Lower lobe of right lung (tissue), 2 donors: ENCODE measurements around the gene IFIT3. TPM values are rescaled to one million over a fixed set of nuclear protein-coding genes. Genes with fewer than 3 reads are reported as not detected.

ENCODE experiments used
- ATAC-seq, 2 donors: fragments of 200-7000 bp; cut with Tn5 transposase; one replicate each; pipeline ENCODE4 v1.9.1; 2020 to 2022; ENCODE audit warnings: mild to moderate bottlenecking in 2 of 2, moderate library complexity in 2 of 2
- DNase-seq: peaks from one replicate; pipeline ENCODE4 v3.0.0-alpha.2; 2020
- H3K27ac ChIP-seq: fragments of 200-600 bp; one replicate; pipeline ENCODE4 v1.8.0; 2022
- H3K27me3 ChIP-seq: fragments of 200-600 bp; one replicate; pipeline ENCODE4 v1.8.0; 2022; ENCODE audit warnings: low read depth
- H3K36me3 ChIP-seq: fragments of 200-600 bp; one replicate; pipeline ENCODE4 v1.8.0; 2022; ENCODE audit warnings: mild to moderate bottlenecking
- H3K4me1 ChIP-seq: fragments of 200-600 bp; one replicate; pipeline ENCODE4 v1.8.0; 2022
- H3K4me3 ChIP-seq: fragments of 200-600 bp; one replicate; pipeline ENCODE4 v1.8.0; 2022; ENCODE audit warnings: mild to moderate bottlenecking
- H3K9me3 ChIP-seq: fragments of 200-600 bp; one replicate; pipeline ENCODE4 v1.8.0; 2022
- CTCF ChIP-seq: fragments of 200-600 bp; IDR thresholded peaks from one replicate; pipeline ENCODE4 v1.8.0; 2022; ENCODE audit warnings: antibody characterized with exemption, mild to moderate bottlenecking
- intact Hi-C: fragments of 100-400 bp; cut with DNase I; formaldehyde crosslinking; loops from one replicate; pipeline ENCODE4 v1.11.0; 2022
- total RNA-seq: library from RNA; stranded (reverse); fragmentation: NEBNext Ultra II Directional; extraction: Animal tissue kit (Norgen Biotek cat#: 25700); gene quantifications from one replicate; pipeline ENCODE4 v1.2.1, GENCODE V29; 2021
- donor health status: DM: no; HTN: yes; CAD: no; lungs with severe emphysema.

Gene IFIT3
- total RNA-seq, 1 donor from 2014 or later = 117 TPM

GRCh38 chr10:89357975-89358374 lies 30.2 kb downstream of the IFIT3 start:
- H3K27ac ChIP-seq = no peak overlapping the region
- H3K4me1 ChIP-seq = no peaks in the 10 kb centered on the region
- intact Hi-C loops = no loop called here
- no peaks in the 10 kb centered on the region for H3K36me3 ChIP-seq
- H3K4me3 ChIP-seq = no peak overlapping the region
- no peaks in the 10 kb centered on the region for H3K9me3 ChIP-seq
- no peaks in the 10 kb centered on the region for H3K27me3 ChIP-seq
- ATAC-seq (no peak), DNase-seq (no peak)
- TF ChIP-seq CTCF = no peak

- ATAC-seq (no peak), DNase-seq (no peak)
- no peak for TF ChIP-seq CTCF
- Histone ChIP-seq H3K4me1 (no peaks in the 10 kb centered on the region), H3K27ac (no peak overlapping the region), H3K9me3 (no peaks in the 10 kb centered on the region), H3K4me3 (no peak overlapping the region), H3K27me3 (no peaks in the 10 kb centered on the region), H3K36me3 (no peaks in the 10 kb centered on the region)
- intact Hi-C loops = no loop called here
Observed at GRCh38 chr10:89360157-89360556, 32.4 kb downstream of the IFIT3 start.

DNA sequence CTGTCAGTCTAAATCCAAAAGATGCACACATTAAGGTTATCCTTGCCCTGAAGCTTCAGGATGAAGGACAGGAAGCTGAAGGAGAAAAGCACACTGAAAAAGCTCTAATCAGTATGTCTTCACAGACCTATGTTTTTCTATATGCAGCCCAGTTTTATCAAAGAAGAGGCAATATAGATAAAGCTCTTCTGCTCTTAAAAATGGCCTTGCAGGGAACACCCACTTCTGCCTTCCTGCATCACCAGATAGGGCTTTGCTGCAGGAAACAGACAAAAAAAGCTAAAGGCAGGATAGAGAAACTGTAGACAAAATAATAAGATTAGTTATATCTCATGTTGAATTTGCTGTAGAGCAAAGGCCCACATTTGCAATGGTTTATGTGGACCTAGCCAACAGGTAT lies 35.1 kb downstream of the IFIT3 start:
- no peaks in the 10 kb centered on the region for H3K27me3 ChIP-seq
- ATAC-seq (no peak), DNase-seq (no peak)
- no peaks in the 10 kb centered on the region for H3K36me3 ChIP-seq
- no peak for TF ChIP-seq CTCF
- H3K4me3 ChIP-seq = no peak overlapping the region
- peaks cover 6% of the 10 kb centered on the region for H3K4me1 ChIP-seq
- H3K9me3 ChIP-seq = no peaks in the 10 kb centered on the region
- no peak overlapping the region for H3K27ac ChIP-seq
- intact Hi-C loops = no loop called here

DNA sequence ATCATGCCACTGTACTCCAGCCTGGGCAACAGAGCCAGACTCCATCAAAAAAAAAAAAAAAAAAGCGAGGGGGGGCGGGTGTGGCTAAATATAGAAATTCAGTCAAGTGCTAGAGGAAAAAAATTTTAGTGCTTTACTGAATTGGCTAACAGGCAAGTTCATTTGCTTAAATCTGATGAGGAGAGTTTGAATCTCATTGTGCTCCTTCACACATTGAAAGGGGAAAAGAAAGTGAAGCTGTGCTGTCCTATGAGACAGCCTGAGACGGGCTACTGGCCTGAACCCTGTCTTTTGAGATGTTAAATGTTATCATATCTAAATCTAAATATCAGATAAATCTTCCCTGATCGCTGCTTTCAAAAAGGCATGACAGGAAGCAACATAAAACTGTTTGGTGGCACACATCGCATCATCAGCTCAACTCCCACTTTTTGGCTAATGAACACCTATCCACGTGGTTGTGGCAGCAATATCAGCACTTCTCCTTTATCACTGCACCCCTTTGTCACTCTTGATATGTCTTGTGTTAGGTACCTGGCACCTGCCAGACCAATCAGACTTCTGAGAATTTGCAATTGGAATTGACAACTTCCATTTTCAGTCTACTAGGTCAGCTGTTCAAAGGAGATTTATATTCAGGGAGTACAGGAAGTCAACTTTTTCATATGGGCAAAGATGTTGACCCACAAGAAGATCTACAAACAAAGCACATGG lies 36.1 kb downstream of the IFIT3 start:
- Histone ChIP-seq H3K27me3 (no peaks in the 10 kb centered on the region), H3K36me3 (no peaks in the 10 kb centered on the region), H3K4me1 (peaks cover 13% of the 10 kb centered on the region), H3K4me3 (no peak overlapping the region), H3K27ac (no peak overlapping the region), H3K9me3 (no peaks in the 10 kb centered on the region)
- intact Hi-C loops = no loop called here
- no peak for TF ChIP-seq CTCF
- ATAC-seq (no peak), DNase-seq (no peak)

- no peak overlapping the region for H3K4me3 ChIP-seq
- ATAC-seq (no peak), DNase-seq (no peak)
- no peak overlapping the region for H3K27ac ChIP-seq
- intact Hi-C loops = no loop called here
- H3K9me3 ChIP-seq = no peaks in the 10 kb centered on the region
- no peaks in the 10 kb centered on the region for H3K27me3 ChIP-seq
- no peak for TF ChIP-seq CTCF
- H3K4me1 ChIP-seq = peaks cover 19% of the 10 kb centered on the region
- H3K36me3 ChIP-seq = no peaks in the 10 kb centered on the region
Observed at GRCh38 chr10:89364531-89364930, 36.7 kb downstream of the IFIT3 start.
